GM21737 (cell line): ENCODE results near the gene TBC1D10A.
A peak's percentile ranks its signal among the peaks of the same experiment; 100 is the strongest.

ENCODE experiments used
- ATAC-seq: cut with Tn5 transposase; IDR thresholded peaks from one replicate; pipeline ENCODE4 v1.9.1; 2021; ENCODE audit warnings: mild to moderate bottlenecking, moderate library complexity; ENCODE audit not compliant: unreplicated experiment

The TBC1D10A gene

GRCh38 chr22:30321461-30321860 is 5.3 kb downstream of the TBC1D10A start:
- ATAC-seq = no peak

- no peak for ATAC-seq
Observed at GRCh38 chr22:30320021-30320556, 6.7 kb downstream of the TBC1D10A start.

- ATAC-seq = no peak
Observed at GRCh38 chr22:30318799-30319419, 7.8 kb downstream of the TBC1D10A start.

GRCh38 chr22:30317778-30318177 is 9.0 kb downstream of the TBC1D10A start:
- no peak for ATAC-seq

GRCh38 chr22:30315962-30316576 is 10.7 kb downstream of the TBC1D10A start:
- ATAC-seq = no peak

GRCh38 chr22:30314915-30315314 is 11.8 kb downstream of the TBC1D10A start:
- no peak for ATAC-seq

- ATAC-seq = no peak
Observed at GRCh38 chr22:30313527-30314363, 13.0 kb downstream of the TBC1D10A start.

GRCh38 chr22:30312053-30312452 is 14.7 kb downstream of the TBC1D10A start:
- no peak for ATAC-seq

GRCh38 chr22:30310881-30311771 is 15.6 kb downstream of the TBC1D10A start:
- ATAC-seq = no peak

GRCh38 chr22:30309951-30310741 is 16.6 kb downstream of the TBC1D10A start:
- ATAC-seq = no peak

GRCh38 chr22:30308518-30309230 is 18.1 kb downstream of the TBC1D10A start:
- no peak for ATAC-seq

GRCh38 chr22:30308093-30308492 is 18.6 kb downstream of the TBC1D10A start:
- ATAC-seq = no peak

- ATAC-seq = no peak
Observed at GRCh38 chr22:30307041-30307574, 19.6 kb downstream of the TBC1D10A start.

GRCh38 chr22:30306627-30307011 is 20.1 kb downstream of the TBC1D10A start:
- no peak for ATAC-seq

GRCh38 chr22:30305906-30306626 is 20.7 kb downstream of the TBC1D10A start:
- ATAC-seq = no peak

- ATAC-seq = peak; percentile 48
Observed at GRCh38 chr22:30305519-30305905, 21.2 kb downstream of the TBC1D10A start.

- no peak for ATAC-seq
Observed at GRCh38 chr22:30304495-30305244, 22.1 kb downstream of the TBC1D10A start.

GRCh38 chr22:30302810-30303138 is 24.0 kb downstream of the TBC1D10A start:
- no peak for ATAC-seq
